ENCODE data around the gene OSMR.

The OSMR gene

DNA sequence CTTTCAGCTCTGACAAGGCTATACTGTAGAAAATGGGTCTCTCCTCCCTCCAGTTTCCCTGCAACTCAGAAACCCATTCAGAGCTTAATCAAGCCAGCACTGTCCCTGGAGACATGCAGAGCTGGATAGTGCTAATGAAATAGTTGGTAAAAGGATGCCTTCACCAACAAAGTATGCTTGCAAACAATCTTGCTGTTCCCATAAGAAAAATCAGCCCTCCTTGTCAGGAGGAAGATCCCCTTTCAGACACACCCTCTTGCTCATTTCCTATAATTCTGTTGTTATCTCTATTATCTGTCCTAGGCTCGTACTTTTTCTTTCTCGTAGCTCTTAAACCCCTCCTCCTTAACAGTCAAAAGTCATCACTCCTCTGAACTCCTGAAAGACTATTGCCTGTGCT lies 9.9 kb upstream of the OSMR start:
- H3K36me3 ChIP-seq (ENCODE audit: control insufficient read depth, insufficient read depth, low read length) = no peaks in the 10 kb centered on the region
- H2AFZ ChIP-seq = no peak overlapping the region
- H3K9me3 ChIP-seq (ENCODE audit: control insufficient read depth, low read length) = no peaks in the 10 kb centered on the region
- H3K27me3 ChIP-seq (ENCODE audit: control insufficient read depth, insufficient read depth, low read length) = no peaks in the 10 kb centered on the region
- no peak overlapping the region for H3K27ac ChIP-seq
- H3K9ac ChIP-seq = no peak overlapping the region
- no peak overlapping the region for H3K4me2 ChIP-seq (ENCODE audit: low read length)
- no peak for TF ChIP-seq CTCF (IDR thresholded peaks at IDR 0.05)
- no peaks in the 10 kb centered on the region for H3K79me2 ChIP-seq
- H3K4me1 ChIP-seq = no peaks in the 10 kb centered on the region
- H3K4me3 ChIP-seq (ENCODE audit: low read depth, low read length) = no peak overlapping the region

DNA sequence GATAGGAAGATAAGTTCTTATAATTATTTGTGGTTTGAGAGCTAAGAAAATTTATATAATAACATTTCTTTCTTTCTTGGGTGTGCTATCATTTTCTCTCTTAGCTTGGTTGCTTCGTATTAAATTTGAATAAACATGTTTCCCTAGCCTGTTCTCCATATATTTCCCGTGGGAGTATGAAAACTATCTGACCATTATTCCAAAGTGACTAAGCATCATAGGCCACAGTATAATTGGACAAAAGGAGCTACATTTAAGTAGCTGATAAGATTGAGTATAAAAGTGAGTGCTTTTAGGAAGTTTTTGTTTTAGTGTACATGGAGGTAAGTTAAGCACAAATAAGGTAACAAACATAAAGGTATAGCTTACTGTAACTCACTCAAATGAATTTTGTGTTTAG lies 8.4 kb upstream of the OSMR start:
- no peak overlapping the region for H3K9ac ChIP-seq
- H3K27ac ChIP-seq = no peak overlapping the region
- no peak overlapping the region for H3K4me2 ChIP-seq (ENCODE audit: low read length)
- H3K4me3 ChIP-seq (ENCODE audit: low read depth, low read length) = no peak overlapping the region
- no peaks in the 10 kb centered on the region for H3K9me3 ChIP-seq (ENCODE audit: control insufficient read depth, low read length)
- H3K36me3 ChIP-seq (ENCODE audit: control insufficient read depth, insufficient read depth, low read length) = no peaks in the 10 kb centered on the region
- no peak overlapping the region for H2AFZ ChIP-seq
- TF ChIP-seq CTCF (IDR thresholded peaks at IDR 0.05) = no peak
- H3K79me2 ChIP-seq = no peaks in the 10 kb centered on the region
- no peaks in the 10 kb centered on the region for H3K4me1 ChIP-seq
- H3K27me3 ChIP-seq (ENCODE audit: control insufficient read depth, insufficient read depth, low read length) = no peaks in the 10 kb centered on the region

DNA sequence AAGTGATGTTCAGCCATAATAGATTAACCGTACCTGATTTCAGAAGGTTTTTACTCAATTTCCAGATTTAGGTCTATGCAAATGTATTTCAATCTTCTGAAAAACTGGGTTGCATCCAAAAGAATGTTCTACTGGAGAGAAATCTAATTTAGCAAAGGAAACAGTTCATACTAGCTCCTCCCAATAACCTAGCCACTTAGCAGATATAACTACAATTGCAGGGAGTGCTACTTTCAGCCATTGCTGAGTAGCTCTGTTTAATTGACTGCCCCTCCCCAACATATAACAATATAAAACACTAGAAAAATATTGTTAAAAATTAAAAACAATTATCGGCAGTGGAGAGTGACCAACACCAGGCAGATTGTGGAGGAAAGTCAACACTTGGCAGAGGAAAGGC lies 7.9 kb upstream of the OSMR start:
- H3K4me3 ChIP-seq (ENCODE audit: low read depth, low read length) = no peak overlapping the region
- H3K9ac ChIP-seq = no peak overlapping the region
- no peaks in the 10 kb centered on the region for H3K27me3 ChIP-seq (ENCODE audit: control insufficient read depth, insufficient read depth, low read length)
- H3K9me3 ChIP-seq (ENCODE audit: control insufficient read depth, low read length) = no peaks in the 10 kb centered on the region
- H3K4me1 ChIP-seq = no peaks in the 10 kb centered on the region
- no peaks in the 10 kb centered on the region for H3K36me3 ChIP-seq (ENCODE audit: control insufficient read depth, insufficient read depth, low read length)
- H3K27ac ChIP-seq = no peak overlapping the region
- no peaks in the 10 kb centered on the region for H3K79me2 ChIP-seq
- no peak for TF ChIP-seq CTCF (IDR thresholded peaks at IDR 0.05)
- no peak overlapping the region for H2AFZ ChIP-seq
- no peak overlapping the region for H3K4me2 ChIP-seq (ENCODE audit: low read length)

DNA sequence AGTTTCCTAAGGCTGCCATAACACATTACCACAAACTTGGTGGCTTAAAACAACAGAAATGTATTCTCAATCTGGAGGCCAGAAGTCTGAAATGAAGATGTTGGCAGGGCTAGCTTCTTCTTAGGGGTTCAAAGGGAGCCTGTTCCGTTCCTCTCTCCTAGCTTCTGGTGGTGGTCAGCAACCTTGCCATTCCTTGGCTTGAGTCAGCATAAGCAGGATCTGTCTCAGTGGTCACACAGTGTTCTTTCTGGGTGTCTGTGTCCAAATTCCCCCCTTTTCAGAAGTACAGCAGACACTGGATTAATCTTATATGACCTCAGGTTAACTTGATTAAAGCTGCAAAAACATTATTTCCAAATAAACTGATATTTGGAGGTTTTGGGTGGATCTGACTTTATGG lies 2.1 kb upstream of the OSMR start:
- Histone ChIP-seq H3K4me2 (ENCODE audit: low read length) (no peak overlapping the region), H3K4me3 (ENCODE audit: low read depth, low read length) (no peak overlapping the region), H3K27me3 (ENCODE audit: control insufficient read depth, insufficient read depth, low read length) (no peaks in the 10 kb centered on the region)

More for the DNA sequence above, 2.1 kb upstream of the OSMR start:
- TF ChIP-seq CTCF (IDR thresholded peaks at IDR 0.05) = no peak
- Histone ChIP-seq H3K36me3 (ENCODE audit: control insufficient read depth, insufficient read depth, low read length) (no peaks in the 10 kb centered on the region), H3K27ac (no peak overlapping the region), H3K9ac (no peak overlapping the region), H2AFZ (no peak overlapping the region), H3K4me1 (no peaks in the 10 kb centered on the region), H3K79me2 (no peaks in the 10 kb centered on the region), H3K9me3 (ENCODE audit: control insufficient read depth, low read length) (no peaks in the 10 kb centered on the region)
